ENCODE data around the gene TBRG1. TPM values are rescaled to one million over a fixed set of nuclear protein-coding genes. Genes with fewer than 3 reads are reported as not detected.

Gene TBRG1
- total and polyA plus RNA-seq, 2 of the 8 experiments (the other 6 are each of a cell fraction or from before 2014, with no cell fraction given): 16.3 to 26.7 TPM

DNA sequence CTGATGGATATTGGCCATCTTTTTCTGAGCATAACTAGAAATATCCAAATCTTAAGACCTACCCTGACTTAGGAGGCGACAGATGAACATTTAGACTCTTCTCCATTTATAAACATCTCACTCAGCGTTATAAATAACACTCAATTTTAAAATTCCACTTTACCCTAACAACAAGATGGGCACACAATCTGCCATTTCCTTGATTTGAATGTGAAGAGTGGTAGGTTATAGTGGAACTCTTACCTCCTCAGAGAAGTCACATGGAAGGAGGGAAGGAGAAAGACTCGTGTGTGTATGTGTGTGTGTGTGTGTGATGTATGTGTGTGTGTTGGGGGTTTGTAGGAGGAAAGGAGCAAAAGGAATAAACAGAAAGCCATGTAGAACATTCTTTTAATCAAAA, 35.8 kb downstream of the TBRG1 start (continued):
- TF ChIP-seq CHD7 (IDR thresholded peaks at IDR 0.05; ENCODE audit: insufficient replicate concordance, low read length): no peak
- no peak for TF ChIP-seq EZH2 (IDR thresholded peaks at IDR 0.05; ENCODE audit: low read depth, low read length, severe bottlenecking)
- no peak for TF ChIP-seq PHF8 (conservative IDR thresholded peaks at IDR 0.05; ENCODE audit: low read depth, low read length)
- no peak for TF ChIP-seq POLR2A (IDR thresholded peaks at IDR 0.05; ENCODE audit: control extremely low read depth in 1 of 2, low read depth in 2 of 2, low read length in 2 of 2)
- no peak for TF ChIP-seq TAF7 (optimal IDR thresholded peaks at IDR 0.05; ENCODE audit: borderline replicate concordance, low read depth, low read length)
- TF ChIP-seq CREB1 (IDR thresholded peaks at IDR 0.05): no peak
- TF ChIP-seq RFX5 (IDR thresholded peaks at IDR 0.05; ENCODE audit: borderline replicate concordance, low read depth, low read length): no peak

All from H1 (cell line).